ENCODE data around the gene CBR4. TPM values are rescaled to one million over a fixed set of nuclear protein-coding genes. Genes with fewer than 3 reads are reported as not detected.

Gene CBR4
- total RNA-seq, 8 experiments from 2014 or later: 21.6 to 64.6 (median 30.4) TPM

DNA sequence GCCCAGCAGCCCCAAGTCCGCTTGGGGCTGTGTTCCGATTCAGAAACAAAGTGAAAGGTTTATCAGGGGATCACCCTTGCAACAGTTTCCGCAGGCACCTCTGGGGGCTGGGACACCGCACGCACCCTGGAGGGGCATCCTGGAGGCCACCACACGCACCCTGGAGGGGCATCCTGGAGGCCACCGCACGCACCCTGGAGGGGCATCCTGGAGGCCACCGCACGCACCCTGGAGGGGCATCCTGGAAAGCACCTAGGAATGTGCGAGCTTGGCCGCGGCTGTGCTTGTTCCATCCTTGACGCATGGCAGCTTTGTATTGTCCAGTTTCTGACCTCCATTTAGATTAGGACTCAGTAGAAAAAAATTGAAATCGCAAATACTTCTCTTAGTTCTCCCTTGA is 21.3 kb upstream of the CBR4 start:
- Histone ChIP-seq H3K27ac (no peak overlapping the region), H3K4me3 (no peak overlapping the region), H3K4me1 (replicated peaks in 1 of 2) (peaks cover 0 to 17% of the 10 kb centered on the region in 2 donors)
- 87 to 100% (median 93%) methylated on average over 1 to 8 of the region's 15 CpGs; no CpG with 5 or more reads in 4 of the 10 experiments for WGBS, 10 experiments
- in situ Hi-C loops (cut with MboI; ENCODE audit: low pct_unique_long_range_greater_than_20kb in 2 of 9, low sequenced_read_pairs in 9 of 9, unreplicated experiment in 9 of 9): loop anchor here in 1 of 9 experiments (25.0 kb wide), 1 partner anchor 231 kb away; the partner anchor contains the start of gene SH3RF1
- no peak for ATAC-seq (replicated peaks in 6 of 8)

DNA sequence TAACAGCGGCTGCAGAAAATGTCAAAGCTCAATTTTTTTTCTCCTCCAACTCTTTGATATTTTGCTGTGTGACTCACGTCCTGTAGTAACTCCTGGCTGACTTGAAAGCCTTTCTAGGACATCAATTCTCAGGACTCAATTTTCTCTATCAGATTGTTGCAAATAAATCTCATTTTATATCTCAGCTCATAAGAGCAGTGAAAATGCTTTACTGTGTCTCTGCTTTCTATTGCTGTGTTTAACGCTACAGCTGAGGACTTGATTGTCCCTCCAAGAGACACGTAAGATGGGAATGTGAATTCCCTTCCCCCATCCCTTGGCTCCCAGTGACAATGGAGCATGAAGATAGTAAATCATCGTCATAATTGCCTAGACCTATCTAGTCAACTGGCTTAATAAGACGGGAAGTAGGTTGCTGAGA is 20.5 kb upstream of the CBR4 start:
- in situ Hi-C loops (cut with MboI; ENCODE audit: low pct_unique_long_range_greater_than_20kb in 2 of 9, low sequenced_read_pairs in 9 of 9, unreplicated experiment in 9 of 9): loop anchor here in 1 of 9 experiments (25.0 kb wide), 1 partner anchor 232 kb away; the partner anchor contains the start of gene SH3RF1
- WGBS, 10 experiments: 30 to 67% (median 51%) methylated on average over 3 to 6 of the region's 6 CpGs
- ATAC-seq (replicated peaks in 6 of 8): peak in 5 of 8 experiments; percentile 90 to 96 (median 94)
- peak overlapping the region in 1 of 2 donors; percentile 36 for H3K27ac ChIP-seq
- H3K4me1 ChIP-seq (replicated peaks in 1 of 2): peaks cover 0 to 17% of the 10 kb centered on the region in 2 donors
- H3K4me3 ChIP-seq: peak overlapping the region in 1 of 5 donors; percentile 5

DNA sequence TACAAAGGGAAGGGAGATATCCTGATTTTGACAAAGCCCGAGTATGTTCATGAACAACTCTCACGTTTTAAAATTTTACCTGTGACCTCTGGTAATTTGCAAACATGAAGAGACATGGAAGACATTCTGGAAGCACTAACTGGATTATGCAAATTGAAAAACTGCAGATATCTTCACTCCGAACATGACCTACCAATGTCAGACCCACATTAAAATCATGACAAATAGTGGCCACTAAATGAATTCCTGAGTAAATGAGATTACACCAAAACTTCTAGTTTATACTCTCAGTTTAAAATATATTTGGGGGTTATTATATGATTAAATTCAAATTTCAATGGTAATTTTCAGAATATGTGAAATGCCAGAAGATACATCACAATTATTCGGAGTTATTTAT is 19.9 kb upstream of the CBR4 start:
- in situ Hi-C loops (cut with MboI; ENCODE audit: low pct_unique_long_range_greater_than_20kb in 2 of 9, low sequenced_read_pairs in 9 of 9, unreplicated experiment in 9 of 9): loop anchor here in 2 of 9 experiments (10.0 to 25.0 kb wide), 2 partner anchors 232 to 455 kb away; partner anchors contain the start of gene SH3RF1 (in 1 of the 2)
- WGBS, 10 experiments: 42 to 94% (median 78%) methylated on average over 1 to 4 of the region's 4 CpGs
- no peak for ATAC-seq (replicated peaks in 6 of 8)

DNA sequence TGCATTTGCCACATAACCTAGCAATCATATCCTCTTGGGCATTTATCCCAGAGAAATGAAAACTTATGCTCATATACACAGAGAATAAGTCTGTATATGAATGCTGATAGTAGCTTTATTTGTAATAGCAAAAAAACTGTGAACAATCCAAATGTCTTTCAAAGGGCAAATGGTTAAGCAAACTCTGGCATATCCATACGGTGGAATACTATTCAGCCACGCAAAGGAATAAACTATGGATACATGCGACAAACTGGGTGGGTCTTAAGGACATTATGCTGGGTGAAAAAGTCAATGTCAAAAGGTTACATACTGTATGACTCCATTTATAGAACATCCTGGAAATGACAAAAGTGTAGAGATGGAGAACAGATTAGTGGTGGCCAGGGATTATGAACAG is 17.6 kb upstream of the CBR4 start:
- no peak for ATAC-seq (replicated peaks in 6 of 8)
- in situ Hi-C loops (cut with MboI; ENCODE audit: low pct_unique_long_range_greater_than_20kb in 2 of 9, low sequenced_read_pairs in 9 of 9, unreplicated experiment in 9 of 9): loop anchor here in 2 of 9 experiments (10.0 to 25.0 kb wide), 2 partner anchors 235 to 457 kb away; partner anchors contain the start of gene SH3RF1 (in 1 of the 2)
- no peak overlapping the region for H3K27ac ChIP-seq
- peaks cover 0 to 17% of the 10 kb centered on the region in 2 donors for H3K4me1 ChIP-seq (replicated peaks in 1 of 2)
- H3K4me3 ChIP-seq: no peak overlapping the region
- 37 to 100% (median 90%) methylated on average over 1 to 3 of the region's 3 CpGs for WGBS, 10 experiments

More for the DNA sequence above, 19.9 kb upstream of the CBR4 start:
- peak overlapping the region in 1 of 2 donors; percentile 36 for H3K27ac ChIP-seq
- H3K4me1 ChIP-seq (replicated peaks in 1 of 2): peaks cover 0 to 17% of the 10 kb centered on the region in 2 donors
- H3K4me3 ChIP-seq: no peak overlapping the region

DNA sequence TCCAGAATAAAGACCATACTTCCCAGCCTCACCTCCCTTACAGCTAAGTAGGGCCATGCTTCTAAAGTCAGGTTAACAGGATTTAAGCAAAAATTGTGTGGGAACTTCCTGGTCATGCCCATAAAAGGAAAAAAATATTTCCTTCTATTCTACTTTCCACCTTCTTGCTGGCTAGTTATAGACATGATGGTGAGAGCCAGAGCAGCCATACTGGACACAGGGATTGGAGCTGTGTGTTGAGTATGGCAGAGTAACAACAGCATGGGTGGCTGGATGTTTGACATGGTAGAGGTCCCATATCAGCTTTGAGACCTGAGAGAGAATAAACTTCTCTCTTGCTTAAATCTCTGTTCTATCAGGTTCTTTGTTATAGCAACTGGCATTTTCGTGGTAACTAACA is 15.1 kb upstream of the CBR4 start:
- WGBS, 10 experiments: 80 to 100% (median 100%) methylated on average over 1 of the region's 1 CpG; no CpG with 5 or more reads in 4 of the 10 experiments
- Histone ChIP-seq H3K4me3 (no peak overlapping the region), H3K27ac (no peak overlapping the region), H3K4me1 (replicated peaks in 1 of 2) (peaks cover 0 to 6% of the 10 kb centered on the region in 2 donors)
- in situ Hi-C loops (cut with MboI; ENCODE audit: low pct_unique_long_range_greater_than_20kb in 2 of 9, low sequenced_read_pairs in 9 of 9, unreplicated experiment in 9 of 9): loop anchor here in 2 of 9 experiments (10.0 to 25.0 kb wide), 2 partner anchors 237 to 460 kb away; partner anchors contain the start of gene SH3RF1 (in 1 of the 2)
- ATAC-seq (replicated peaks in 6 of 8): peak in 2 of 8 experiments; percentile 14 to 31

DNA sequence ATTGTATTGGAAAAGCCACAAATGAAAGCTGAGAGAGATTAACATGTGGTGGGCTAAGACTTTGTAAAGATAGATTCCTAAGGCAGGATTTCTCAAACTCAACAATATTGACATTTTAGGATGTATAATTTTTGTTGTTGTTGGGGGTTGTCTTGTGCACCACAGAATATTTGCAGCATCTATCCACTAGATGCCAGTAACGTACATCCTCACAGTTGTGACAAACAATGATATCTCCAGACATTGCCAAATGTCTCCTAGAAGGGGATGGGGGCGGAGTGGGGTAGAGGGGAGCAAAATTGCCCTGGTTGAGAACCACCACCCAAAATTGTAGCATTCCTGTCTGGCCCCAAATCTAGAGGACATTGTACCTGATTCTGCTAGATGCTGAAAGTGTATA is 14.7 kb upstream of the CBR4 start:
- in situ Hi-C loops (cut with MboI; ENCODE audit: low pct_unique_long_range_greater_than_20kb in 2 of 9, low sequenced_read_pairs in 9 of 9, unreplicated experiment in 9 of 9): loop anchor here in 3 of 9 experiments (10.0 to 25.0 kb wide), 3 partner anchors 238 to 463 kb away; partner anchors contain the start of gene SH3RF1 (in 1 of the 3)
- no peak overlapping the region for H3K27ac ChIP-seq
- H3K4me1 ChIP-seq (replicated peaks in 1 of 2): peaks cover 0 to 2% of the 10 kb centered on the region in 2 donors
- peak; percentile 48 to 93 (median 80) for ATAC-seq (replicated peaks in 6 of 8)
- whole genome bisulfite sequencing, 10 experiments: 0 to 20% (median 0%) methylated on average over 1 to 2 of the region's 2 CpGs; no CpG with 5 or more reads in 7 of the 10 experiments
- H3K4me3 ChIP-seq: no peak overlapping the region

DNA sequence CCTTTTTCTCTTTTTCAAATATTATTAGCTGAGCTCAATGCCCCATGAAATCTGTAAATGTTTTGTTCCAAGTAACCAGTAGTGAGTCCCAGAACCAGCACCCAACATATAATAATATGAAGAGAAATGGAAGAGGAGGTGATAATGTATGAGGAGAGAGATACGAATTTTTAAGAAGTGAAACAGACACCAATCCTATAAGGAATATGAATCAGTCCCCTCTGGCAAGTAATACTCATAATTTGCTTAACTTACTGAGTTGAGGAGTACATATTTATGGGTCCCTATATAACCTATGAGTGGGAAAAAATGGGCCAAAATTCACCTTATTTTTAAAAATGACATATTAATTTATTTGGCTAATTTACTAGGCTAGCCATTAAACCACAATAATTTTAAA is 8.4 kb upstream of the CBR4 start:
- no peak for ATAC-seq (replicated peaks in 6 of 8)

DNA sequence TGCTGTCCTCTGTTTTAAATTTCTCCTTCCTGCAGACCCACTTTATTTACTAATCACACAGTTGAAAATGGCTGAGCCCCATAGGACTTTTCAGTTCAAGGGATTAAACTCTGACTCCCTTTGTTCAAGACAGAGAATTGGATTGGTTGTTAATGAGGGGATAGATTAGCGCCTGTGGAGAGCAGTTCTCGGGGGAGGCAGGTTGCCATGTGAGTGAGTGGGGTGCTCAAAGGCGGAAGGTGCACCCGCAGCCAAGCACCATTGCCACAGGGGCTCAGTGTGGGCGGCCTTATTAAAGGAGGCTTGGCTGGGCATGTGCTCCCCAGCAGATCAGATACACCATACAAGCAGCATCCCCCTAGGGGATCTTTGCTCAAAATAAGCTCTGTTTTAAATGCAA is 7.9 kb upstream of the CBR4 start:
- 61 to 100% (median 86%) methylated on average over 1 to 4 of the region's 5 CpGs; no CpG with 5 or more reads in 3 of the 10 experiments for WGBS, 10 experiments
- no peak for ATAC-seq (replicated peaks in 6 of 8)
- Histone ChIP-seq H3K4me3 (no peak overlapping the region), H3K4me1 (replicated peaks in 1 of 2) (no peaks in the 10 kb centered on the region), H3K27ac (no peak overlapping the region)
- in situ Hi-C loops (cut with MboI; ENCODE audit: low pct_unique_long_range_greater_than_20kb in 2 of 9, low sequenced_read_pairs in 9 of 9, unreplicated experiment in 9 of 9): loop anchor here in 1 of 9 experiments (25.0 kb wide), 1 partner anchor 469 kb away; no protein-coding TSS in a partner anchor

More for the DNA sequence above, 8.4 kb upstream of the CBR4 start:
- in situ Hi-C loops (cut with MboI; ENCODE audit: low pct_unique_long_range_greater_than_20kb in 2 of 9, low sequenced_read_pairs in 9 of 9, unreplicated experiment in 9 of 9): loop anchor here in 1 of 9 experiments (25.0 kb wide), 1 partner anchor 469 kb away; no protein-coding TSS in a partner anchor
- WGBS, 10 experiments: 17 to 100% (median 67%) methylated on average over 1 of the region's 1 CpG; no CpG with 5 or more reads in 3 of the 10 experiments
- Histone ChIP-seq H3K27ac (no peak overlapping the region), H3K4me1 (replicated peaks in 1 of 2) (no peaks in the 10 kb centered on the region), H3K4me3 (no peak overlapping the region)

DNA sequence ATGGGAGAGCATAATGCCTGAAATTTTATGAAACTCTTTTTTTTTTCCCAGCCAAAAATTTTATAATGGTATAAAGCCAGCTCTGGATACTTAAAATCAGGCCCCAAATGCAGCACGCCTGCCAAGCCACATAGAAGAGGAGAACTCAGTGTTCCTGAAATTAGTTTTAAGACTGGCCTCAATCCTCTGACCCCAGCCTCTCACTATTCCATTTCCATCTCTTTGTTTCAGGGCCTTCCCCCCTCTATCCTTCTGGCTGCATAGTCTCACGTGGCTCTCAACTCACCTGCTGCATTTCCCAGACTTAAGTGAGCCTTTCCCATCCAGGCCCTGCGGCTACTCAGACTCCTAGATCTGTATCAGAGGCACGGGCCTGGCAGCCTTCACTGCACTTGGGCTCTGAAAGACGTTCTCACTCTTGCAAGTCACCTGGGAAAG is 5.2 kb upstream of the CBR4 start:
- Histone ChIP-seq H3K27ac (no peak overlapping the region), H3K4me1 (replicated peaks in 1 of 2) (no peaks in the 10 kb centered on the region), H3K4me3 (no peak overlapping the region)
- peak in 1 of 8 experiments; percentile 2 for ATAC-seq (replicated peaks in 6 of 8)
- 31 to 100% (median 51%) methylated on average over 1 to 5 of the region's 5 CpGs; no CpG with 5 or more reads in 3 of the 10 experiments for WGBS, 10 experiments
- in situ Hi-C loops (cut with MboI; ENCODE audit: low pct_unique_long_range_greater_than_20kb in 2 of 9, low sequenced_read_pairs in 9 of 9, unreplicated experiment in 9 of 9): loop anchor here in 1 of 9 experiments (25.0 kb wide), 1 partner anchor 472 kb away; no protein-coding TSS in a partner anchor

DNA sequence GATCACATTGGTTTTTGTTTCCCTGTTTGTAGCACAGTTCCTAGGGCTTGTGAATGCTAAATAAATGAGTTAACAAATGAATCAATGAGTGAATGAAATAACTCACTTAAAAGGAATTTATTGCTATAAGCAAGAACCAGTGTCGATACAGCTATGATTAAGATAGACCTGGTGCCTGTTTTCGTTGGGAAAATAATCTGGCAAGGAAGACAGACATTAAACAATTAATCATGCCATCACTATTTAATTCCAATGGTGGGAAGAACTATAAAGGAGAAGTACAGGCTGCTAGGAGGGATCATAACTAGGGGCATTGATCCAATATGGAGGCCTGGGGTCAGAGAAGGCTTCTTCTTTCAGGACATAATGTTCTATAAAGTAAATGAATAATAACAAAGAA is 4.5 kb upstream of the CBR4 start:
- 0 to 92% (median 31%) methylated on average over 1 to 2 of the region's 2 CpGs for WGBS, 10 experiments
- no peak overlapping the region for H3K27ac ChIP-seq
- H3K4me1 ChIP-seq (replicated peaks in 1 of 2): no peaks in the 10 kb centered on the region
- in situ Hi-C loops (cut with MboI; ENCODE audit: low pct_unique_long_range_greater_than_20kb in 2 of 9, low sequenced_read_pairs in 9 of 9, unreplicated experiment in 9 of 9): loop anchor here in 1 of 9 experiments (25.0 kb wide), 1 partner anchor 473 kb away; no protein-coding TSS in a partner anchor
- no peak for ATAC-seq (replicated peaks in 6 of 8)
- H3K4me3 ChIP-seq: no peak overlapping the region

DNA sequence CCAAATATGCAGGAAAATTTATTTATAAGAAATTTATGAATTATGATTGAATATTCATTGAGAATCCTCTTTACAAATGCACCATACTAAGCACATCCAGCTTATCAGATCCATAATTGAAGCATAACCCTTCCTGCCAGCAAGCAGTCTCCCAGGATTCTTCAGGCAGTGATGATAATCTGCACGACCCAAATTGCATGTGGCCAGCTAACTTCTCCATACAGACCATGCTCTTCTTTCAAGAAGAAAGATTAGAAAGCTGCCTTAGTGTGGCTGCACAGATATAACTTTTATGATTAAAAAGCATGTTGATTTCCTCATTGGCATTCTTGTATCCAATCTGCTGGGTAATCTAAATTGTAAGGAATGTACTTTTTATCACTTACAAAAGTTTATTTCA is 3.3 kb upstream of the CBR4 start:
- H3K4me3 ChIP-seq: no peak overlapping the region
- no peak overlapping the region for H3K27ac ChIP-seq
- ATAC-seq (replicated peaks in 6 of 8): peak in 1 of 8 experiments; percentile 22
- 44 to 100% (median 78%) methylated on average over 1 of the region's 1 CpG; no CpG with 5 or more reads in 4 of the 10 experiments for WGBS, 10 experiments
- peaks cover 0 to 3% of the 10 kb centered on the region in 2 donors for H3K4me1 ChIP-seq (replicated peaks in 1 of 2)
- in situ Hi-C loops (cut with MboI; ENCODE audit: low pct_unique_long_range_greater_than_20kb in 2 of 9, low sequenced_read_pairs in 9 of 9, unreplicated experiment in 9 of 9): loop anchor here in 1 of 9 experiments (25.0 kb wide), 1 partner anchor 474 kb away; no protein-coding TSS in a partner anchor

DNA sequence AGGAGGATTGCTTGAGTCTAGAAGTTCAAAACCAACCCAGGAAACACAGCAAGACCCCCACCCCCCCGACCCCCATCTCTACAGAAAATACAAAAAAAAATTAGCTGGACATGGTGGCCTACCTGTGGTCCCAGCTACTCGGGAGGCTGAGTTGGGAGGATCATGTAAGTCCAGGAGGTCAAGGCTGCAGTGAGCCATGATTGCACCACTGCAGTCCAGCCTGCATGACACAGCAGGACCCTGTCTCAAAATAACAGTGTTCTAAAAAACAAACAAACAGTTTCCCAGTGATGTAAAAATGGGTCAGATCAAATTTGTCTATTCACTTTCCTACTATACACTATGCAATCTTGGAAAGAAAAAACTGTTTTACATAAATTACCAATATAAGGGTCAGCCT is 2.0 kb upstream of the CBR4 start:
- Histone ChIP-seq H3K4me1 (replicated peaks in 1 of 2) (peaks cover 6 to 7% of the 10 kb centered on the region in 2 donors), H3K27ac (no peak overlapping the region), H3K4me3 (no peak overlapping the region)
- ATAC-seq (replicated peaks in 6 of 8): no peak
- in situ Hi-C loops (cut with MboI; ENCODE audit: low pct_unique_long_range_greater_than_20kb in 2 of 9, low sequenced_read_pairs in 9 of 9, unreplicated experiment in 9 of 9): loop anchor here in 1 of 9 experiments (25.0 kb wide), 1 partner anchor 475 kb away; no protein-coding TSS in a partner anchor
- 50 to 80% (median 67%) methylated on average over 1 to 2 of the region's 2 CpGs; no CpG with 5 or more reads in 7 of the 10 experiments for WGBS, 10 experiments
